NOMO-1 treated with DMSO at 0.1 percent for 48 hours (cell line): ENCODE results near the gene CHMP4B.
"Not testable (repeated sequence)": the region's sequence is repeated elsewhere in the genome, so short reads cannot be mapped to it uniquely, and the experiment has no call there.

ENCODE experiments used
- DNase-seq: peaks from one replicate; lab custom pipeline; 2025; ENCODE audit not compliant: unreplicated experiment; lab: John Stamatoyannopoulos, UW

The CHMP4B gene

GRCh38 chr20:33789109-33789857 lies 21.9 kb upstream of the CHMP4B start:
- DNase-seq: no peak

DNA sequence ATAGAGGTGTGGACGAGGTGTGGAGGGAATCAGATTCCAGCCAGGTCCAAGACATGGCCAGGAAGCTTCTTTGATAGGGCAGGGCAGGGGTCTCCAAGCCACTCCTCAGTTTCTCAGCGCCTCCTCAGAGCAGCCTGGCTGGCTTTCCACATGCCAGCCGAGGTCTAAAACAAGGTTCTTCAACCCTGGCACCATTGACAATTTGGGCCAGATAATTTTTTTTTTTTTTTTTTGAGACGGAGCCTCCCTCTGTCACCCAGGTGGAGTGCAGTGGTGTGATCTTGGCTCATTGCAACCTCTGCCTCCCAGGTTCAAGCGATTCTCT lies 21.3 kb upstream of the CHMP4B start:
- no peak for DNase-seq

DNA sequence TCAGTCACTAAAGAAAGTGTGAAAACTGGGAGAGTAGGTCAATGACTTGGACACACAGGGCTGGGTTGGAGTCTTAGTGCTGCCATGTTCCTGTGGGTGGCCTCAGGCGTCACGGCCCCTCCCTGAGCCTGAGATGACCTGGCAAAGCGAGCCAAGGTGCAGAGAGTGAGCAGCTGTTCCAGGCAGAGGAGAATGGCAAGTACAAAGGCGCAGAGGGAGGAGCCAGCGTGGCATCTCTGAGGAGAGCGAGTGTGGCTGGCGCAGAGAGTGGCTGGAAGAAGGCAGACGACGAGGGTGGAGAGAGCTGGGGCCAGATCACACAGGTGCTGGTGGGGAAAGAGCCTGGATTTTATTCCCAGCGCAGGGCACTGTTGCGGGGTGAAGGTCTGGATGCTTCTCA lies 20.6 kb upstream of the CHMP4B start:
- DNase-seq: no peak

- DNase-seq: no peak
Measured at GRCh38 chr20:33791021-33791420, 20.1 kb upstream of the CHMP4B start.

DNA sequence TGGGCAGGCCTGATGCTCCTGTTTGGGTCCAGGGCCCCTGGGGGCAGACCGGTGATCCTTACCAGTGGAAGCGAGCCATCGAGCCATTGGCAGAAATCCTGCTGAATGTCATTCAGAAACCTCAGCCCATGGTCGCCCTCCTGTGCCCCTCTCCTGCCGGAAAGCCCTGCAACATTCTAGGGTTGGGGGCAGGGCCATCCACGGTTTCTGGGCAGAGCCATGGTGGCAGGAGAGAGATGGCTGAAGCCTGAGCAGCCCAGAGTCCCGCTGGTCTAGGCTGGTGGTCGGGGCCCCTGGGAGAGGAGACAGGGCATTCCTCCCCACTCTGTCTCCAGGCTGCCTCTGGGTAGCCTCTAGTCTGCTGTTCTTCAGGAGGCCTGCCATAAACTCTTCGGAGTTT lies 19.6 kb upstream of the CHMP4B start:
- no peak for DNase-seq

- DNase-seq: no peak
Measured at GRCh38 chr20:33791959-33792597, 19.1 kb upstream of the CHMP4B start.

DNA sequence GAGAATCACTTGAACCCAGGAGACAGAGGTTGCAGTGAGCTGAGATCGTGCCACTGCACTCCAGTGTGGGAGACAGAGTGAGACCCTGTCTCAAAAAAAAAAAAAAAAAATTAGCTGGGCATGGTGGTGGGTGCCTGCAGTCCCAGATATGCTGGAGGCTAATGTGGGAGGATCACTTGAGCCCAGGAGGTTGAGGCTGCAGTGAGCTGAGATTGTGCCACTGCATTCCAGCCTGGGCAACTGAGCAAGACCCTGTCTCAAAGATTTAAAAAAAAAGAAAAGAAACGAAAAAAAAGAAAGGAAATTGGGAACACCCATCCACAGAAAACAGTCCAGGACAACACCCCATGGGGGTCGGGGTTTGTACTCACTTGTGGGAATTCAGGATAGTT lies 18.6 kb upstream of the CHMP4B start:
- DNase-seq: not testable (repeated sequence)

DNA sequence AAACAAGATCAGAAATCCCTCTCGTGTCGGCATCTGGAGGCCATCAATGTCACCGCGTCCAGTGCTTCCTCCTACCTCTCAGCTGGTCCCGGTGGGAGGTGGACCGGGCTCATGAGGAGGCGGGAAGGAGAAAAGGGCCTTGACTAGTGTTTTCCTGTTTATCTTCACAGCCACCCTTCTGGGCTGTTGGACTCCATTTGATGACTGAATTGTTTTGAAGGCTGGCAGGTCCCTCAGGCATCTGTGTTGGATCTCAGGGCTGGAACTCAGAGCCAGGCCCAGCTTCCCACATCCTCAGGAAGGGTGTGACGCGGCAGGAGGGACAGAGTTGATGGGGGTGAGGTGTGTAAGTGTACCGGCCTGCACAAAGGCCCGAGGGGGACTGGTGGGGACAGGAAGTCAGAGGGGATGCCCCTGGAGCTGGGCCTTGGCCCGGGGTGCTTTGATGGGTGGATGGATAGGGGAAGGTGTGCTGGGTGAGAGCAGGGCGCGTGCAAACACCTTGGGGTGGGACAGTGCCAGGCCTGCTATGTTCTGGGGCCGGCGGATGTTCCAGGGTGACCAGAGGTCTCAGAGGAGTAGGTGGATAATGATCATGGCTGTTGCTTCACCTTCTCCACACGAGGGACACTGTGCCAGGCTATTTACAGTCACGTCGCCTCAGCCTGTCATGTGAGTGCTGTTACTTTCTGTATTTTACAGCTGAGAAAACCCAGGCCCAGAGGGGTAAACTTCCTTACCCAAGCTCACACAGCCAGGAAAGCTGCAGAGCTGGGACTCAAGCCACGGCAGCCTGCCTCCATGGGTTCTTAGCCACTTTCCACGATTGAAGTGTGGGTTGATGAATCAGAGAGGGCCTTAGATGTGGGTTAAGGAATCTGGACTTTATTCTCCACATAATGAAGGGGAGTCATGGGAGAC lies 17.9 kb upstream of the CHMP4B start:
- DNase-seq: no peak

DNA sequence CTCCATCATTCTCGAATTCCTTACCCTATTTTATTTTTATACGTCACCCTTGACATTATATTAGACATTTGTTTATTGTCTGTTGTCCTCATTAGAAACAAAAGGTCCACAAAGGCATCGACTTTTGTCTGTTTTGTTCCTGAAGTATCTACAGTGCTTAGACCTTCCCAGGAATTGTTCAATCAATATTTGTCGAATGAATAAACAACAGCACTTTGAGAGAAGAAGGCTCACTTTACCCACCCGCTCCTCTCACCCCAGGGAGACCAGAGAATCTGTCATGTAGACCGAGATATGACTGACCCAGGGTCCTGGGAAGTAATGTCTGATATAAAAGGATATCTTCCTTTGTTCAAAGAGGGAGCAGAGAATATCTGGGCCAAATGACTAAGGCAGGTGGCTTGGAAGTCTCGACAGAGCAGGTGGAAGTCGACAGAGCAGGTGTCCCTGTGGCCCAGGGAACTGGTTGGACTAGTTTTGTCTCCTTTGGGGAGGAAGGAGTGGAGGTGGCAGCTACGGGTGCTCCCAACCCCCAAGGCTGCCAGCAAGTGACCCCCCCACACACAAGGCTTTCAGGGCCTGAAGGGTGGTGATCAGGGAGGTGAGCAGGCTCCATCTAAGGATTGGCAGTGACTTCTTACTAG lies 14.8 kb upstream of the CHMP4B start:
- DNase-seq: no peak

GRCh38 chr20:33796907-33797544 lies 14.1 kb upstream of the CHMP4B start:
- no peak for DNase-seq

DNA sequence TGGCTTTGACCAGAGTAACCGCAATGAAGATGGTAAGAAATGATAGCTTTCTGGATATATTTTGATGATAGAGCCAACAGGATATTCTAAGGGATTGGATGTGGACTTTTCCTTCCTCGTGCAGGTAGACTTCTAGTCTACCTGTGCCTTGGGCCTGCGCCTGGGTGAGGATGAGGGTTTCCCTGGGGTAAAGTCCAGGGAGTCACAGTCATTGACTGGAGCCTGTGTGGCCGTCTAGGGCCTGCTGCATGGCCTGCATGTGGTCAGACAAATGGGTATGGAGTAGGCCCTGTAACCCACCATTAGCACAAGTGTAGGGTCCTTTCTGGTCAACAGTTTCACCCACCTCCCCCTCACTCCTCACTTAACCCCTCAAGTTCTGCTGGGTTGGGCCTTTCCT lies 12.7 kb upstream of the CHMP4B start:
- DNase-seq: no peak

GRCh38 chr20:33803921-33804337 lies 7.2 kb upstream of the CHMP4B start:
- DNase-seq: no peak

GRCh38 chr20:33808388-33808787 lies 2.8 kb upstream of the CHMP4B start:
- DNase-seq: no peak

DNA sequence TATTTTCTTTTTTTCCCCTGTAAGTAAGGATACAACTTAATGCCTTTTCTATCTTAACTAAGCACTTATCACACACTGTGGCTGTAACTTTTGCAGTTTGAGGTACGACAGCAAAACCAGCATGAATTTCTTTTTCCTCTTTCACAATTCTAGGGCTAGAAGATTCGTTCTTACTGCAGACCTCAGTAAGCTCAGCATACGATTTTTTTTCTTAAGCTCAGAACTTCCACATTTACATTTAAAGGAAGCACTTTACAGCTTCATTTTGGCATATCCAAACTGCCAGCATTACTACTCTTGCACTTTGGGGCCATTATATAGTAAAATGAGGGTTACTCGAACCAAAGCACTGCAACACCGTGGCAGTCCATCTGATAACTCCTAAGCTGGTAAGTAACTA lies 889 bp upstream of the CHMP4B start:
- peak; percentile 82 for DNase-seq

DNA sequence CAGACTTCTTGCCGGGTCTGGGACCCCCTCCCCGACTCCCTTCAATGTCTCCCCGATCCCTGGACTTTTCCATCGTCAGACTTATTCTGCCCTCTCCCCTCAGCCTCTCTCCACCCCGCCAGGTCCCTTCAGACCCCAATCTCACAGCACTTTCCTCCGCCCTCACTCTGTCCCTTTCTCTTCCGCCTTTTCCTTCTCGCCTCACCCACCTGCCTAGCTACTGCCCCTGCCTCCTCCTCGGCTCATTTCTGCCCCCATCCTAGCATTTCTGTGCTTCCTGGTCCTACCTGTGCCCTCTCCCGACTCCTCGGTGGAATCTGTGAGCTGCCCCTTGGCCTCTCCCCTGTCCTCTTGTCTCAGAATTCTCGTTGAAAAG lies 616 bp downstream of the CHMP4B start:
- DNase-seq: peak; percentile 34

- DNase-seq: peak; percentile 73
Measured at GRCh38 chr20:33812152-33812849, 1.2 kb downstream of the CHMP4B start.

GRCh38 chr20:33812908-33813462 lies 1.8 kb downstream of the CHMP4B start:
- DNase-seq: peak; percentile 40

DNA sequence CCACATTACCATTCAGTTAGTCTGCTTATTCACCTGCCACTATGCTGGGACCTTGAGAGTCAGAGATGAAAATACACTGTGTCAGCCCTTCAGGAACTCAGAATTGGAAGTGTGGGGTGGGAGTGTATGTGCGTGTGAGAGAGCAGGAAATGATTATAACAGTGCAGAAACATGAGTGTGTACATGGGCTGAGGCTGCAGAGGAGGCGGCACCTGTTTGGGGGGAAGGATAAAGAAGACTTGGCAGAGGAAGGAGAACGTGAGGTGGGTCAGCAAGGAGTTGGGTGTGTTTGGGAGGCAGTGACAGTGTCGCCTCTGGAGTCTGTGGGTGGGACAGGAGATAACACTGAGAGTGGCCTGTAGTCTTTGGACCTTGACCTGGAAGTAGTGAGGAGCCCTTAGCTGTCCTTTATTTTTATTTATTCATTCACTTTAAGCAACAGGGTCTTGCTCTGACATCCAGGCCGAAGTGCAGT lies 3.1 kb downstream of the CHMP4B start:
- no peak for DNase-seq

- DNase-seq: no peak
Measured at GRCh38 chr20:33815671-33816070, 4.5 kb downstream of the CHMP4B start.

DNA sequence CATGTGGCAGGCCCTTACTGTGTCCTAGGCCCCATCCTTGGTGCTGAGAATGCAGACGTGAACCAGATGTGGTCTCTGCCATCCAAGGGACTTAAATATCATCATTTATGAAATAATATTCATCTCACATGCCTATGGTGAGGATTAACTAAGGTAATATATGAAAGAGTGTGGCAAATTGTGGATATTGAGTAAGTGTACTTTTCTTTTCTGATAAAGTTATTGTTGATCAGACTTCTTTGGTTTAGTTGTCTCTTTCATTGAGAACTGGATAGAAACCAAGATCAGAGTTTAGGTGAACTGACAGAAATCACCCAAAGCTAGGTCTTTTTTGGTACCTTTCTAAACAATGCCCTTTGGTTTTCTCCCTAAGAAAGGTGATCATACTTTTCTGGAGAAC lies 5.0 kb downstream of the CHMP4B start:
- no peak for DNase-seq
